GM23338 (cell line): Measurements from ENCODE around the gene OTUB1. TPM values are rescaled to one million over a fixed set of nuclear protein-coding genes. Genes with fewer than 3 reads are reported as not detected.

Experiments used
- ATAC-seq: fragments of 200-7000 bp; cut with Tn5 transposase; 3 replicates; pipeline ENCODE4 v1.9.1; 2020
- DNase-seq: peaks from one replicate; pipeline ENCODE4 v3.0.0-alpha.2; 2015; ENCODE audit warnings: low spot score
- H2AFZ ChIP-seq: fragments of 200-600 bp; sonication (generic); 2 replicates; pipeline ENCODE4 v1.8.0; 2016; ENCODE audit warnings: antibody characterized with exemption, mild to moderate bottlenecking, moderate library complexity
- H3F3A ChIP-seq: fragments of 200-600 bp; sonication (generic); replicated peaks from 2 replicates; pipeline ENCODE4 v1.8.0; 2017; ENCODE audit warnings: antibody characterized with exemption, mixed run types, low read depth
- H3K27ac ChIP-seq: fragments of 200-600 bp; sonication (generic); 2 replicates; pipeline ENCODE4 v1.6.1; 2016; ENCODE audit warnings: low read depth
- H3K27me3 ChIP-seq: fragments of 200-600 bp; sonication (generic); 2 replicates; pipeline ENCODE4 v1.8.0; 2016; ENCODE audit warnings: mild to moderate bottlenecking, mixed run types, moderate library complexity; ENCODE audit not compliant: insufficient read depth
- H3K36me3 ChIP-seq: fragments of 200-600 bp; sonication (generic); 2 replicates; pipeline ENCODE4 v1.8.0; 2016; ENCODE audit warnings: mild to moderate bottlenecking; ENCODE audit not compliant: insufficient read depth
- H3K4me1 ChIP-seq: fragments of 200-600 bp; sonication (generic); 2 replicates; pipeline ENCODE4 v1.8.0; 2016; ENCODE audit warnings: mild to moderate bottlenecking, moderate library complexity; ENCODE audit not compliant: insufficient read depth
- H3K4me2 ChIP-seq: fragments of 200-600 bp; sonication (generic); 2 replicates; pipeline ENCODE4 v1.7.1; 2017; ENCODE audit warnings: mixed run types
- H3K4me3 ChIP-seq: fragments of 200-600 bp; sonication (generic); 2 replicates; pipeline ENCODE4 v1.6.1; 2016; ENCODE audit warnings: mixed run types
- H3K79me2 ChIP-seq: fragments of 200-600 bp; sonication (generic); replicated peaks from 2 replicates; pipeline ENCODE4 v1.8.0; 2017; ENCODE audit warnings: mild to moderate bottlenecking; ENCODE audit not compliant: insufficient read depth
- H3K9me2 ChIP-seq: fragments of 200-600 bp; sonication (generic); 2 replicates; pipeline ENCODE4 v1.8.0; 2017; ENCODE audit not compliant: insufficient read depth
- H4K20me1 ChIP-seq: fragments of 200-600 bp; sonication (generic); replicated peaks from 2 replicates; pipeline ENCODE4 v1.8.0; 2017; ENCODE audit warnings: mild to moderate bottlenecking; ENCODE audit not compliant: insufficient read depth
- H3K27ac Mint-ChIP-seq: 2 replicates; pipeline ENCODE4 v1.8.0; 2020; ENCODE audit warnings: inconsistent platforms, mild to moderate bottlenecking, moderate library complexity, mixed read lengths
- H3K27me3 Mint-ChIP-seq: 3 replicates; pipeline ENCODE4 v1.8.0; 2022; ENCODE audit warnings: low read depth, mild to moderate bottlenecking, moderate library complexity, mixed read lengths, inconsistent platforms; ENCODE audit not compliant: insufficient read depth, poor library complexity
- H3K36me3 Mint-ChIP-seq: 3 replicates; pipeline ENCODE4 v1.8.0; 2021; ENCODE audit warnings: low read depth, mild to moderate bottlenecking, inconsistent platforms, moderate library complexity, mixed read lengths
- H3K4me1 Mint-ChIP-seq: 3 replicates; pipeline ENCODE4 v1.8.0; 2020; ENCODE audit warnings: mild to moderate bottlenecking, inconsistent platforms, mixed read lengths
- H3K4me3 Mint-ChIP-seq: 3 replicates; pipeline ENCODE4 v1.8.0; 2021; ENCODE audit warnings: moderate library complexity, mild to moderate bottlenecking, inconsistent platforms, mixed read lengths
- H3K9me3 Mint-ChIP-seq: 3 replicates; pipeline ENCODE4 v1.8.0; 2020; ENCODE audit warnings: moderate library complexity, mild to moderate bottlenecking, inconsistent platforms, mixed read lengths
- CREB1 ChIP-seq: fragments of 250-450 bp; sonication (Bioruptor Pico); IDR thresholded peaks from 2 replicates; pipeline ENCODE4 v1.5.0; 2020; ENCODE audit warnings: low read depth, mild to moderate bottlenecking, moderate library complexity
- ETS1 ChIP-seq: IDR thresholded peaks from 2 replicates; pipeline ENCODE4 v1.6.1; 2016; ENCODE audit warnings: antibody characterized with exemption
- EZH2 ChIP-seq: fragments of 200-600 bp; sonication (generic); IDR thresholded peaks from one replicate; pipeline ENCODE4 v1.8.0; 2017; ENCODE audit warnings: antibody characterized with exemption, mild to moderate bottlenecking, low read depth; ENCODE audit not compliant: unreplicated experiment
- EZH2phosphoT487 ChIP-seq: fragments of 200-600 bp; sonication (generic); IDR thresholded peaks from one replicate; pipeline ENCODE4 v1.8.1; 2018; ENCODE audit warnings: antibody characterized with exemption; ENCODE audit not compliant: unreplicated experiment
- STAT1 ChIP-seq: IDR thresholded peaks from one replicate; pipeline ENCODE4 v1.6.1; 2016; ENCODE audit warnings: antibody characterized with exemption; ENCODE audit not compliant: unreplicated experiment
- ZNF114 ChIP-seq: fragments of 250-450 bp; sonication (Bioruptor Pico); IDR thresholded peaks from 2 replicates; pipeline ENCODE4 v1.5.0; 2020; ENCODE audit warnings: mild to moderate bottlenecking, moderate library complexity
- polyA plus RNA-seq: library from polyadenylated mRNA; unstranded; fragments of >200 nt; fragmentation: Nextera tagmentation; extraction: Ambion mirVana; gene quantifications from 2 replicates; pipeline ENCODE4 v1.2.1, GENCODE V29; 2016
- total RNA-seq: library from RNA; depleted of rRNA; stranded (reverse); fragments of >200 nt; shearing (Covaris generic); gene quantifications from 2 replicates; pipeline ENCODE4 v1.2.3, GENCODE V29; 2014
- TF ChIP-seq, protein P1 (sequence below): IDR thresholded peaks from one replicate; pipeline ENCODE4 v1.6.1; 2018; ENCODE audit warnings: antibody characterized with exemption; ENCODE audit not compliant: unreplicated experiment
- TF ChIP-seq, protein P2 (sequence below): fragments of 250-450 bp; sonication (Bioruptor Pico); IDR thresholded peaks from 2 replicates; pipeline ENCODE4 v1.5.0; 2020; ENCODE audit warnings: mild to moderate bottlenecking, moderate library complexity

Gene OTUB1
- total and polyA plus RNA-seq, 2 experiments from 2014 or later: 122 to 207 TPM

- Mint-ChIP-seq H3K9me3 (peaks cover 3% of the 10 kb centered on the region; the same call in 2 of the 3 replicates), H3K27me3 (peaks cover 81% of the 10 kb centered on the region), H3K27ac (no peak within 1 kb of the TSS), H3K4me1 (peaks cover 14% of the 10 kb centered on the region), H3K36me3 (no peaks in the 10 kb centered on the region), H3K4me3 (peak within 1 kb of the TSS; percentile 83)
- Histone ChIP-seq H3K4me3 (peak within 1 kb of the TSS; percentile 75), H3K27me3 (peaks cover 96% of the 10 kb centered on the region), H3K79me2 (no peaks in the 10 kb centered on the region), H3K36me3 (no peaks in the 10 kb centered on the region), H3F3A (0 out of 2 replicates have a peak, but pooled peaks cover 14% of the 10 kb centered on the region), H3K27ac (no peak within 1 kb of the TSS), H3K4me1 (peaks cover 22% of the 10 kb centered on the region; the same call in 1 of the 2 replicates), H4K20me1 (no peaks in the 10 kb centered on the region; the same call in 1 of the 2 replicates), H2AFZ (peak within 1 kb of the TSS; percentile 43; the same call in 1 of the 2 replicates), H3K4me2 (peak within 1 kb of the TSS; percentile 95), H3K9me2 (no peaks in the 10 kb centered on the region)
- no peak for ATAC-seq
- DNase-seq: no peak
- TF ChIP-seq EZH2phosphoT487 (no peak), STAT1 (no peak), ZNF114 (CRISPR knock-in tag) (no peak), EZH2 (no peak), CREB1 (CRISPR knock-in tag) (no peak)
- TF ChIP-seq, protein P1, sequence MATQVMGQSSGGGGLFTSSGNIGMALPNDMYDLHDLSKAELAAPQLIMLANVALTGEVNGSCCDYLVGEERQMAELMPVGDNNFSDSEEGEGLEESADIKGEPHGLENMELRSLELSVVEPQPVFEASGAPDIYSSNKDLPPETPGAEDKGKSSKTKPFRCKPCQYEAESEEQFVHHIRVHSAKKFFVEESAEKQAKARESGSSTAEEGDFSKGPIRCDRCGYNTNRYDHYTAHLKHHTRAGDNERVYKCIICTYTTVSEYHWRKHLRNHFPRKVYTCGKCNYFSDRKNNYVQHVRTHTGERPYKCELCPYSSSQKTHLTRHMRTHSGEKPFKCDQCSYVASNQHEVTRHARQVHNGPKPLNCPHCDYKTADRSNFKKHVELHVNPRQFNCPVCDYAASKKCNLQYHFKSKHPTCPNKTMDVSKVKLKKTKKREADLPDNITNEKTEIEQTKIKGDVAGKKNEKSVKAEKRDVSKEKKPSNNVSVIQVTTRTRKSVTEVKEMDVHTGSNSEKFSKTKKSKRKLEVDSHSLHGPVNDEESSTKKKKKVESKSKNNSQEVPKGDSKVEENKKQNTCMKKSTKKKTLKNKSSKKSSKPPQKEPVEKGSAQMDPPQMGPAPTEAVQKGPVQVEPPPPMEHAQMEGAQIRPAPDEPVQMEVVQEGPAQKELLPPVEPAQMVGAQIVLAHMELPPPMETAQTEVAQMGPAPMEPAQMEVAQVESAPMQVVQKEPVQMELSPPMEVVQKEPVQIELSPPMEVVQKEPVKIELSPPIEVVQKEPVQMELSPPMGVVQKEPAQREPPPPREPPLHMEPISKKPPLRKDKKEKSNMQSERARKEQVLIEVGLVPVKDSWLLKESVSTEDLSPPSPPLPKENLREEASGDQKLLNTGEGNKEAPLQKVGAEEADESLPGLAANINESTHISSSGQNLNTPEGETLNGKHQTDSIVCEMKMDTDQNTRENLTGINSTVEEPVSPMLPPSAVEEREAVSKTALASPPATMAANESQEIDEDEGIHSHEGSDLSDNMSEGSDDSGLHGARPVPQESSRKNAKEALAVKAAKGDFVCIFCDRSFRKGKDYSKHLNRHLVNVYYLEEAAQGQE: no peak
These were observed 49.3 kb downstream of the OTUB1 start, which contains the start of gene FLRT1 for GRCh38 chr11:64035576-64035975. TSS of gene FLRT1 (plus strand) at chr11:64035931. CDS start at chr11:64116268, 80,337 bp downstream.

- Histone ChIP-seq H3K27me3 (peaks cover 96% of the 10 kb centered on the region), H3K4me1 (peaks cover 27% of the 10 kb centered on the region; the same call in 1 of the 2 replicates), H3F3A (0 out of 2 replicates have a peak, but pooled peaks cover 14% of the 10 kb centered on the region), H4K20me1 (no peaks in the 10 kb centered on the region; the same call in 1 of the 2 replicates), H3K9me2 (no peaks in the 10 kb centered on the region), H3K4me3 (peak overlapping the region; percentile 75), H2AFZ (peak overlapping the region; percentile 43; the same call in 1 of the 2 replicates), H3K36me3 (no peaks in the 10 kb centered on the region), H3K4me2 (peak overlapping the region; percentile 95), H3K79me2 (no peaks in the 10 kb centered on the region), H3K27ac (no peak overlapping the region)
- peaks cover 3% of the 10 kb centered on the region; the same call in 2 of the 3 replicates for H3K9me3 Mint-ChIP-seq
- H3K4me1 Mint-ChIP-seq: peaks cover 20% of the 10 kb centered on the region
- DNase-seq (peak; percentile 54), ATAC-seq (peak; percentile 20)
- H3K36me3 Mint-ChIP-seq: no peaks in the 10 kb centered on the region
- peak overlapping the region; percentile 44; the same call in 2 of the 3 replicates for H3K4me3 Mint-ChIP-seq
- no peak overlapping the region for H3K27ac Mint-ChIP-seq
- H3K27me3 Mint-ChIP-seq: peaks cover 79% of the 10 kb centered on the region
- TF ChIP-seq EZH2 (peak; percentile 45), ETS1 (no peak)
- TF ChIP-seq, protein P2, sequence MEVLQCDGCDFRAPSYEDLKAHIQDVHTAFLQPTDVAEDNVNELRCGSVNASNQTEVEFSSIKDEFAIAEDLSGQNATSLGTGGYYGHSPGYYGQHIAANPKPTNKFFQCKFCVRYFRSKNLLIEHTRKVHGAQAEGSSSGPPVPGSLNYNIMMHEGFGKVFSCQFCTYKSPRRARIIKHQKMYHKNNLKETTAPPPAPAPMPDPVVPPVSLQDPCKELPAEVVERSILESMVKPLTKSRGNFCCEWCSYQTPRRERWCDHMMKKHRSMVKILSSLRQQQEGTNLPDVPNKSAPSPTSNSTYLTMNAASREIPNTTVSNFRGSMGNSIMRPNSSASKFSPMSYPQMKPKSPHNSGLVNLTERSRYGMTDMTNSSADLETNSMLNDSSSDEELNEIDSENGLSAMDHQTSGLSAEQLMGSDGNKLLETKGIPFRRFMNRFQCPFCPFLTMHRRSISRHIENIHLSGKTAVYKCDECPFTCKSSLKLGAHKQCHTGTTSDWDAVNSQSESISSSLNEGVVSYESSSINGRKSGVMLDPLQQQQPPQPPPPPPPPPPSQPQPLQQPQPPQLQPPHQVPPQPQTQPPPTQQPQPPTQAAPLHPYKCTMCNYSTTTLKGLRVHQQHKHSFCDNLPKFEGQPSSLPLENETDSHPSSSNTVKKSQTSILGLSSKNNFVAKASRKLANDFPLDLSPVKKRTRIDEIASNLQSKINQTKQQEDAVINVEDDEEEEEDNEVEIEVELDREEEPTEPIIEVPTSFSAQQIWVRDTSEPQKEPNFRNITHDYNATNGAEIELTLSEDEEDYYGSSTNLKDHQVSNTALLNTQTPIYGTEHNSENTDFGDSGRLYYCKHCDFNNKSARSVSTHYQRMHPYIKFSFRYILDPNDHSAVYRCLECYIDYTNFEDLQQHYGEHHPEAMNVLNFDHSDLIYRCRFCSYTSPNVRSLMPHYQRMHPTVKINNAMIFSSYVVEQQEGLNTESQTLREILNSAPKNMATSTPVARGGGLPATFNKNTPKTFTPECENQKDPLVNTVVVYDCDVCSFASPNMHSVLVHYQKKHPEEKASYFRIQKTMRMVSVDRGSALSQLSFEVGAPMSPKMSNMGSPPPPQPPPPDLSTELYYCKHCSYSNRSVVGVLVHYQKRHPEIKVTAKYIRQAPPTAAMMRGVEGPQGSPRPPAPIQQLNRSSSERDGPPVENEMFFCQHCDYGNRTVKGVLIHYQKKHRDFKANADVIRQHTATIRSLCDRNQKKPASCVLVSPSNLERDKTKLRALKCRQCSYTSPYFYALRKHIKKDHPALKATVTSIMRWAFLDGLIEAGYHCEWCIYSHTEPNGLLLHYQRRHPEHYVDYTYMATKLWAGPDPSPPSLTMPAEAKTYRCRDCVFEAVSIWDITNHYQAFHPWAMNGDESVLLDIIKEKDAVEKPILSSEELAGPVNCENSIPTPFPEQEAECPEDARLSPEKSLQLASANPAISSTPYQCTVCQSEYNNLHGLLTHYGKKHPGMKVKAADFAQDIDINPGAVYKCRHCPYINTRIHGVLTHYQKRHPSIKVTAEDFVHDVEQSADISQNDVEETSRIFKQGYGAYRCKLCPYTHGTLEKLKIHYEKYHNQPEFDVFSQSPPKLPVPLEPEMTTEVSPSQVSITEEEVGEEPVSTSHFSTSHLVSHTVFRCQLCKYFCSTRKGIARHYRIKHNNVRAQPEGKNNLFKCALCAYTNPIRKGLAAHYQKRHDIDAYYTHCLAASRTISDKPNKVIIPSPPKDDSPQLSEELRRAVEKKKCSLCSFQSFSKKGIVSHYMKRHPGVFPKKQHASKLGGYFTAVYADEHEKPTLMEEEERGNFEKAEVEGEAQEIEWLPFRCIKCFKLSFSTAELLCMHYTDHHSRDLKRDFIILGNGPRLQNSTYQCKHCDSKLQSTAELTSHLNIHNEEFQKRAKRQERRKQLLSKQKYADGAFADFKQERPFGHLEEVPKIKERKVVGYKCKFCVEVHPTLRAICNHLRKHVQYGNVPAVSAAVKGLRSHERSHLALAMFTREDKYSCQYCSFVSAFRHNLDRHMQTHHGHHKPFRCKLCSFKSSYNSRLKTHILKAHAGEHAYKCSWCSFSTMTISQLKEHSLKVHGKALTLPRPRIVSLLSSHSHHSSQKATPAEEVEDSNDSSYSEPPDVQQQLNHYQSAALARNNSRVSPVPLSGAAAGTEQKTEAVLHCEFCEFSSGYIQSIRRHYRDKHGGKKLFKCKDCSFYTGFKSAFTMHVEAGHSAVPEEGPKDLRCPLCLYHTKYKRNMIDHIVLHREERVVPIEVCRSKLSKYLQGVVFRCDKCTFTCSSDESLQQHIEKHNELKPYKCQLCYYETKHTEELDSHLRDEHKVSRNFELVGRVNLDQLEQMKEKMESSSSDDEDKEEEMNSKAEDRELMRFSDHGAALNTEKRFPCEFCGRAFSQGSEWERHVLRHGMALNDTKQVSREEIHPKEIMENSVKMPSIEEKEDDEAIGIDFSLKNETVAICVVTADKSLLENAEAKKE (CRISPR knock-in tag): no peak
These were observed 50.1 kb downstream of the OTUB1 start for GRCh38 chr11:64036087-64037026.
